Activated CD8-positive, alpha-beta T cell treated with anti-CD3 and anti-CD28 coated beads for 36 hours (primary cell): ENCODE measurements around the gene CEP19. TPM values are rescaled to one million over a fixed set of nuclear protein-coding genes. Genes with fewer than 3 reads are reported as not detected.

ENCODE experiments used
- ATAC-seq: fragments of 200-7000 bp; cut with Tn5 transposase; one replicate; pipeline ENCODE4 v1.10.0; 2021; ENCODE audit warnings: mild to moderate bottlenecking, moderate library complexity
- CTCF ChIA-PET: fragments of 350-600 bp; sonication (Branson Sonifier 250); formaldehyde crosslinking; loops from one replicate; lab custom pipeline; 2021; ENCODE audit warnings: antibody characterized with exemption; lab: Charles Lee
- POLR2A ChIA-PET: fragments of 350-600 bp; sonication (Branson Sonifier 250); formaldehyde crosslinking; loops from one replicate; lab custom pipeline; 2021; ENCODE audit warnings: antibody characterized with exemption; lab: Charles Lee
- DNase-seq: peaks from one replicate; pipeline ENCODE4 v3.0.0-alpha.2; 2020
- H3K27ac Mint-ChIP-seq: one replicate; pipeline ENCODE4 v1.8.0; 2021; ENCODE audit warnings: mild to moderate bottlenecking, mixed read lengths
- H3K27me3 Mint-ChIP-seq: one replicate; pipeline ENCODE4 v1.8.0; 2021; ENCODE audit warnings: mixed read lengths
- H3K36me3 Mint-ChIP-seq: one replicate; pipeline ENCODE4 v1.8.0; 2021; ENCODE audit warnings: low read depth, mixed read lengths
- H3K4me1 Mint-ChIP-seq: one replicate; pipeline ENCODE4 v1.8.0; 2021; ENCODE audit warnings: low read depth, mixed read lengths
- H3K4me3 Mint-ChIP-seq: one replicate; pipeline ENCODE4 v1.8.0; 2021; ENCODE audit warnings: mild to moderate bottlenecking, moderate library complexity, mixed read lengths
- H3K9me3 Mint-ChIP-seq: one replicate; pipeline ENCODE4 v1.8.0; 2021; ENCODE audit warnings: mixed read lengths
- intact Hi-C: fragments of 100-400 bp; cut with micrococcal nuclease; formaldehyde crosslinking; loops from one replicate; pipeline ENCODE4 v1.10.0; 2022
- total RNA-seq, 2 experiments: library from RNA; stranded (reverse); gene quantifications; one replicate each; pipeline ENCODE4 v1.2.3, GENCODE V29; 2021
- TF ChIP-seq, protein P1 (sequence below): fragments of 200-600 bp; IDR thresholded peaks from one replicate; pipeline ENCODE4 v1.8.0; 2022; ENCODE audit warnings: antibody characterized with exemption, mild to moderate bottlenecking

CEP19 gene
- total RNA-seq, 2 experiments from 2014 or later, result 5.2 to 5.5 TPM

DNA sequence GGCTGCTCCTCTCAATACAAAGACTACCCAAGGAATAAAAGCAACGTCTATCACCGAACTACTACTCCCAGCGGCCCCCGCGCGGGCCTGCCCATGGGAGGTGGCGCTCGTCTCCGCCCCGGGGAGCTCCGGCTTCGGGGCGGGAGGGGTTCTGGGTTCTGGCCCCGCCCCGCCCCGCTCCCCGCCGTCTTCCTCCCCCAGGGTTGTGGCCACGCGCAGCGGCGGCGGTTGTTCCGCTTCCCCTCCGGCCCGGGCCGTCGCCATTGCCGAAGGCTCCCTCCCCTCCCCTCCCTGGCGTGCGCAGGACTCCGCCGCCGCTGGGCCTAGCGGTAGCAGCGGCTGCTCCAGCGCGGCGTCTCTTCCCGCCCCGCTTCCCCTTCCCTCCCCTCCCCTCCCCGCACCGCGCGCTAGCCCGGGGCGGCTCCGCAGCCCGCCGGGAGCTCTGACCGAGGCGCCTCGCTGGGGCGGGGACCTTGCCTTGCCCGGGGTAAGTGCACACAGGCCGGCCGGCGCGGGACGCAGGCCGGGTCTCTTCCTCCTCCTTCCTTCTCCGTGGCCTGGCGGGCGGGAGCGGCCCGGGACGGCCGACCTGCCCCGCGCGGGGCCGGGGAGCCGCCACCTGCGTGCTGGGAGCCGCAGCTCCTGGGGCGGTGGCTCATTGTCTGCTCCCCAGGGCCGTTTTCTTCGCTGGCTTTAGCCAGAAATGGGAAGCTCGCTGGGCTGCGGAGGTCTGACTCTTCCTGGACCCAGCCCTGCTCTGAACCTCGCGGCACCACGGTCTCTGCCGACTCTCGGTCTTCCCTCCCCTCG is 27.8 kb upstream of the CEP19 start, which contains the start of gene PAK2:
PAK2 (plus strand) TSS at position 187 of the 810 bp plus-strand sequence. CDS start 42,790 bp downstream, outside the sequence.
- no peaks in the 10 kb centered on the region for H3K27me3 Mint-ChIP-seq
- peaks cover 27% of the 10 kb centered on the region for H3K4me1 Mint-ChIP-seq
- peak; percentile 91 for DNase-seq

DNA sequence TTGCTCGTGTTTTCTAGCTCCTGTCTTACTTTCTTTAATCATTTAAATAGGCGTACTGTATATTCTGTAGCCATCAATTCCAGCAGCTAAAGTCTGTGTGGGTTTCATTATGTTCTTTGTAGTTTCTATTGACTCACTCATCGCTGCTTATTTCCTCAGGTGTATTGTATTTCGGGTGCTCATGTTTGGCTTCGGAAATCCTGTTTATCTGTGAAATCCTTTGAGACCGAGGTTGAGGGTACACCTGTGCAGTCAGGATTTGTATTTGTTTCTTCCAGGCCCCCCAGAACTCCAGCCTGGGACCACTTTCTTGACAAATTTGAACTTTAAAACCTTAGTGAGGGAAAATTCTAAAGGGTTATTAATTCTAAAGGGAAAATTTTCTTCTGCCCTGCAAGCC is 25.6 kb upstream of the CEP19 start:
- no peaks in the 10 kb centered on the region for H3K27me3 Mint-ChIP-seq
- no peaks in the 10 kb centered on the region for H3K9me3 Mint-ChIP-seq
- DNase-seq (no peak), ATAC-seq (no peak)
- TF ChIP-seq, protein P1, sequence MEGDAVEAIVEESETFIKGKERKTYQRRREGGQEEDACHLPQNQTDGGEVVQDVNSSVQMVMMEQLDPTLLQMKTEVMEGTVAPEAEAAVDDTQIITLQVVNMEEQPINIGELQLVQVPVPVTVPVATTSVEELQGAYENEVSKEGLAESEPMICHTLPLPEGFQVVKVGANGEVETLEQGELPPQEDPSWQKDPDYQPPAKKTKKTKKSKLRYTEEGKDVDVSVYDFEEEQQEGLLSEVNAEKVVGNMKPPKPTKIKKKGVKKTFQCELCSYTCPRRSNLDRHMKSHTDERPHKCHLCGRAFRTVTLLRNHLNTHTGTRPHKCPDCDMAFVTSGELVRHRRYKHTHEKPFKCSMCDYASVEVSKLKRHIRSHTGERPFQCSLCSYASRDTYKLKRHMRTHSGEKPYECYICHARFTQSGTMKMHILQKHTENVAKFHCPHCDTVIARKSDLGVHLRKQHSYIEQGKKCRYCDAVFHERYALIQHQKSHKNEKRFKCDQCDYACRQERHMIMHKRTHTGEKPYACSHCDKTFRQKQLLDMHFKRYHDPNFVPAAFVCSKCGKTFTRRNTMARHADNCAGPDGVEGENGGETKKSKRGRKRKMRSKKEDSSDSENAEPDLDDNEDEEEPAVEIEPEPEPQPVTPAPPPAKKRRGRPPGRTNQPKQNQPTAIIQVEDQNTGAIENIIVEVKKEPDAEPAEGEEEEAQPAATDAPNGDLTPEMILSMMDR, result no peak
- CTCF ChIA-PET, result interaction anchor here (1.6 kb wide), 1 partner anchor 20 kb away, joined by 5 read pairs; no protein-coding TSS in a partner anchor
- intact Hi-C loops, result no loop called here
- peaks cover 15% of the 10 kb centered on the region for H3K4me1 Mint-ChIP-seq
- POLR2A ChIA-PET, result interaction anchor here (0.6 kb wide), 1 partner anchor 24 kb away, joined by 3 read pairs; no protein-coding TSS in a partner anchor
- H3K4me3 Mint-ChIP-seq, result no peak overlapping the region
- peaks cover 21% of the 10 kb centered on the region for H3K36me3 Mint-ChIP-seq
- no peak overlapping the region for H3K27ac Mint-ChIP-seq

More for the DNA sequence above, 27.8 kb upstream of the CEP19 start, which contains the start of gene PAK2:
- Mint-ChIP-seq H3K27ac (peak within 1 kb of the TSS; percentile 97), H3K4me3 (peak within 1 kb of the TSS; percentile 94), H3K36me3 (peaks cover 17% of the 10 kb centered on the region), H3K9me3 (no peaks in the 10 kb centered on the region)
- intact Hi-C loops, result no loop called here
- ChIA-PET POLR2A (interaction anchor here (1.0 to 2.3 kb wide), 8 partner anchors 9 to 172 kb away, joined by 3 to 8 read pairs (median 3); partner anchors contain the start of genes CEP19, FBXO45, PIGX and WDR53), CTCF (interaction anchor here (0.9 to 1.2 kb wide), 2 partner anchors 19 to 55 kb away, joined by 4 read pairs; no protein-coding TSS in a partner anchor)
- TF ChIP-seq, protein P1, result no peak
- peak; percentile 95 for ATAC-seq

DNA sequence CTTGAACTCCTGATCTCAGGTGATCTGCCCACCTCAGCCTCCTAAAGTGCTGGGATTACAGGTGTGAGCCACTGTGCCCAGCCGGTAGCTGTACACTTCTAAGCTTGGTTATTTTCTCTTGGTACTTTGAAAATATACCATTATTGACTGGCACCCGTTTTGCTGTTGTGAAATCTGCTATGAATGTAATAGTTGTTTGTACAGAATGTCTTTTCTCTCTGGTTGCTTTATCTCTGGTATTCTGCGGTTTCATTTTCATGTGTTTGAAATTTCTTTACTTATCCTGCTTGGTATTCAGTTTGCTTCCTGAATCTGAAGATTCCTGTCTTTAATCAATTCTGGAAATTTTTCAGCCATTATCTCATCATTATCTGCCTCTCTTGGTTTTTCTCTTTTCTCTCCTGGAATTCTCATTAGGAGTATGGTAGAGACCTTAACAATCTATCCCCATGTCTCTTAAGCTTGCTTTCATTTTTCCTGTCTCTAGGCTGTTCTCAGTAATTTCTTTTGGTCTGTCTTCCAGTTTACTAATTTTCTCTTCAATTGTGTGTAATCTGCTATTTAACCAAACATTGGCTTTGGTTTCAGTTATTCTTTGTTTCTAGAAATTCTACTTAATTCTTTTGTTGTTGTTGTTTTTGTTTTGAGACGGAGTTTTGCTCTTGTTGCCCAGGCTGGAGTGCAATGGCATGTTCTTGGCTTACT is 24.8 kb upstream of the CEP19 start:
- intact Hi-C loops, result no loop called here
- DNase-seq (no peak), ATAC-seq (no peak)
- POLR2A ChIA-PET, result interaction anchor here (1.0 kb wide), 1 partner anchor 16 kb away, joined by 3 read pairs; no protein-coding TSS in a partner anchor
- Mint-ChIP-seq H3K4me1 (peaks cover 14% of the 10 kb centered on the region), H3K9me3 (no peaks in the 10 kb centered on the region), H3K4me3 (no peak overlapping the region), H3K27me3 (no peaks in the 10 kb centered on the region), H3K36me3 (peaks cover 20% of the 10 kb centered on the region), H3K27ac (peak overlapping the region; percentile 14)
- TF ChIP-seq, protein P1, result no peak
- CTCF ChIA-PET, result interaction anchor here (1.6 kb wide), 1 partner anchor 19 kb away, joined by 5 read pairs; no protein-coding TSS in a partner anchor

DNA sequence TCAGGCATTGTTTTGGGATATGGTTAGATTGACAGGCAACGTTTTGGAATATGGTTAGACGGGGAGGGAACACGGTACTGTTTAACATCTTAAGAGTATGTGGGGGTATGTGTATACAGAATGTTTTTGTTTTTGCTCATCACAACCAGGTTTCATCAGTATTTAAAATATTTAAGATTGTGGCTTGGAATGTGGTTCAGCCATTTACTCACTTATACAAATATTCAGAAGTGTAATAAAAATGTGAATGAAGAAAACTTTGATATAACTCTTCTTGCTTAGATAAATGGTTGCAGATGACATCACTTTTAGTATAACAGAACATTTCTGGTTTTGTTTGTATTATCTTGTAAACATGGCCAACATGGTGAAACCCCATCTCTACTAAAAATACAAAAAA is 23.7 kb upstream of the CEP19 start:
- ChIA-PET POLR2A (interaction anchor here (1.0 kb wide), 1 partner anchor 15 kb away, joined by 3 read pairs; no protein-coding TSS in a partner anchor), CTCF (interaction anchor here (1.6 kb wide), 1 partner anchor 18 kb away, joined by 5 read pairs; no protein-coding TSS in a partner anchor)
- Mint-ChIP-seq H3K27me3 (no peaks in the 10 kb centered on the region), H3K9me3 (no peaks in the 10 kb centered on the region), H3K4me1 (peaks cover 9% of the 10 kb centered on the region), H3K27ac (no peak overlapping the region), H3K36me3 (peaks cover 18% of the 10 kb centered on the region), H3K4me3 (no peak overlapping the region)
- TF ChIP-seq, protein P1, result no peak
- no peak for ATAC-seq
- no peak for DNase-seq
- intact Hi-C loops, result no loop called here
